Neural progenitor cell (in vitro differentiated cells): ENCODE measurements around the gene SH3GL1.

Experiments used
- CTCF ChIP-seq: fragments of 200-600 bp; sonication (generic); IDR thresholded peaks from 2 replicates; pipeline ENCODE4 v1.5.1; 2017; ENCODE audit warnings: antibody characterized with exemption, mild to moderate bottlenecking
- EZH2 ChIP-seq: fragments of 200-600 bp; sonication (generic); IDR thresholded peaks from 2 replicates; pipeline ENCODE4 v1.6.1; 2017; ENCODE audit warnings: antibody characterized with exemption, mild to moderate bottlenecking, moderate library complexity
- EZH2phosphoT487 ChIP-seq: fragments of 200-600 bp; sonication (generic); IDR thresholded peaks from 2 replicates; pipeline ENCODE4 v1.6.1; 2017; ENCODE audit warnings: antibody characterized with exemption

DNA sequence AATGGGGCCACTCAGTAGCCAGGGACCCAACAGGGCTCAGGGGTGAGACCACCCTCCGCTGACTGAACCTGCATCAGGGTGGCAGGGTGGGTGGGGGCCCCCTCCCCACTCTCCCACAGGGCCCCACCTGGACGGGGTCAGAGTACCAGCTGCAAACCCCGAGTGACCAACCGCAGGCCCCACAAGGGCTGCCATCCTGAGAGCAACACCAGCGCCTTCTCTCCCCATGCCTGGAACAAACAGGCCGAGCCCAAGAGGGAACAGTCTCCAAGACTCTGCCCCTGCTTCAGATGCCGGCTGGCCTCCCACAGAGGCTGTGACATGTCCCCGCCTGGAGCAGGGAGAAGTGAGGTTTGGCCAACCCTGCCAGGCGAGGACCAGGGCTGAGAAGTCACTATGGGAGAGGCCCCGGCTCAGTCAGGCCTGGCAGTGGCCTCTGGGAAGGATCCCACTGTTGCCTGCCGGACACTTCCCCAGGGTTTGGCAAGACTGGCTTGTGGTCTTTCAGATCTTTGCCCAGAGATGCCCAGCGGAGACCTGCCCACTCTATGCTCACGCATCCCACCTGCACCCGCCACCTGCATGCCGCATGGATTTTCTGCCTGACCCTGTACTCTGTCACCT, 29.8 kb downstream of the SH3GL1 start:
- TF ChIP-seq CTCF (no peak), EZH2 (no peak), EZH2phosphoT487 (no peak)
